Lung (tissue), 12 donors: ENCODE data around the gene ID1. TPM values are rescaled to one million over a fixed set of nuclear protein-coding genes. Genes with fewer than 3 reads are reported as not detected.

Experiments
- ATAC-seq: fragments of 200-7000 bp; cut with Tn5 transposase; one replicate; pipeline ENCODE4 v1.9.1; 2020; ENCODE audit warnings: moderate number of reproducible peaks; ENCODE audit not compliant: insufficient read depth, low FRiP score
- DNase-seq, 3 donors: peaks; one replicate each; pipeline ENCODE4 v3.0.0-alpha.2; 2013 to 2017
- H3K27ac ChIP-seq, 2 donors: one replicate each; pipeline ENCODE4 v1.5.1; 2013; ENCODE audit warnings: mild to moderate bottlenecking in 2 of 2, moderate library complexity in 2 of 2, control low read depth in 1 of 2, inconsistent platforms in 1 of 2, low read depth in 1 of 2, low read length in 1 of 2
- H3K27me3 ChIP-seq, 3 donors: one replicate each; pipeline ENCODE4 v1.5.1; 2013; ENCODE audit warnings: low read length in 2 of 3; ENCODE audit not compliant: control insufficient read depth in 3 of 3, insufficient read depth in 3 of 3
- H3K36me3 ChIP-seq, 4 donors: one replicate each; pipeline ENCODE4 v1.5.1; 2013; ENCODE audit warnings: low read length in 4 of 4, mild to moderate bottlenecking in 1 of 4, moderate library complexity in 1 of 4; ENCODE audit not compliant: control insufficient read depth in 4 of 4, insufficient read depth in 4 of 4
- H3K4me1 ChIP-seq, 5 donors: one replicate each; pipeline ENCODE4 v1.5.1; 2013; ENCODE audit warnings: low read length in 5 of 5, mild to moderate bottlenecking in 2 of 5, moderate library complexity in 1 of 5; ENCODE audit not compliant: control insufficient read depth in 5 of 5, insufficient read depth in 5 of 5
- H3K4me3 ChIP-seq: one replicate; pipeline ENCODE4 v1.5.1; 2013; ENCODE audit warnings: mild to moderate bottlenecking, control low read depth, moderate library complexity
- H3K9ac ChIP-seq, 2 donors: one replicate each; pipeline ENCODE4 v1.5.1; 2013; ENCODE audit warnings: low read length in 2 of 2, control low read depth in 1 of 2; ENCODE audit not compliant: insufficient read depth in 1 of 2
- H3K9me3 ChIP-seq, 4 donors: one replicate each; pipeline ENCODE4 v1.5.1; 2013; ENCODE audit warnings: low read length in 3 of 4, mild to moderate bottlenecking in 1 of 4, moderate library complexity in 1 of 4; ENCODE audit not compliant: control insufficient read depth in 4 of 4, insufficient read depth in 3 of 4
- CTCF ChIP-seq: IDR thresholded peaks from 2 replicates; pipeline ENCODE4 v1.5.1; 2012; ENCODE audit warnings: mild to moderate bottlenecking; ENCODE audit errors: control extremely low read depth, extremely low read depth
- WGBS, 2 donors: extraction: QIAGEN DNeasy Blood & Tissue Kit; methylation state at CpG; one replicate each; pipeline ENCODE4 v1.1.7; 2013; 5-methylcytosine and 5-hydroxymethylcytosine counted together
- polyA plus RNA-seq, 2 donors: library from polyadenylated mRNA; stranded (reverse); fragments of 200-250 nt; gene quantifications; one replicate each; pipeline ENCODE4 v1.2.1, GENCODE V29; 2013
- total RNA-seq, 2 donors: library from RNA; depleted of rRNA in 1 of 2; stranded (reverse); fragments of >200 nt in 1 of 2; gene quantifications; one replicate each; pipeline ENCODE4 v1.2.1, GENCODE V29; 2014 to 2021
- donor health status: control.
- donor health status: control.
- donor health status: Bipolar disorder and iron deficiency.
- donor health status: healthy.
- donor health status: DM: yes; HTN: yes; CAD: no.

ID1 gene
- total and polyA plus RNA-seq, 4 donors = 251 to 824 (median 344) TPM

- DNase-seq (peak; percentile 53 to 62 (median 57)), ATAC-seq (no peak)
- Histone ChIP-seq H3K4me1 (peaks cover 0 to 56% (median 12%) of the 10 kb centered on the region in 5 donors), H3K36me3 (peaks cover 0 to 8% (median 0%) of the 10 kb centered on the region in 4 donors), H3K9me3 (no peaks in the 10 kb centered on the region), H3K27me3 (no peaks in the 10 kb centered on the region), H3K9ac (peak overlapping the region; percentile 94 to 96), H3K4me3 (peak overlapping the region; percentile 94), H3K27ac (peak overlapping the region; percentile 86 to 99)
- 2 to 7% methylated on average over 37 to 39 of the region's 39 CpGs for WGBS, 2 donors
- TF ChIP-seq CTCF = no peak
Measured at GRCh38 chr20:31605902-31606803, 1.1 kb downstream of the ID1 start.

- ATAC-seq = no peak
- no peaks in the 10 kb centered on the region for H3K9me3 ChIP-seq
- no peak for TF ChIP-seq CTCF
- H3K4me3 ChIP-seq = peak overlapping the region; percentile 94
- H3K4me1 ChIP-seq = peaks cover 0 to 56% (median 15%) of the 10 kb centered on the region in 5 donors
- DNase-seq = peak; percentile 54 to 81 (median 66)
- H3K27ac ChIP-seq = peak overlapping the region; percentile 86 to 97
- H3K9ac ChIP-seq = peak overlapping the region; percentile 94 to 96
- no peaks in the 10 kb centered on the region for H3K27me3 ChIP-seq
- WGBS, 2 donors = 41 to 71% methylated on average over 8 of the region's 8 CpGs
- H3K36me3 ChIP-seq = peaks cover 0 to 8% (median 0%) of the 10 kb centered on the region in 4 donors
Measured at GRCh38 chr20:31606804-31607639, 1.9 kb downstream of the ID1 start.

GRCh38 chr20:31607640-31608250 lies 2.7 kb downstream of the ID1 start:
- ATAC-seq (no peak), DNase-seq (no peak)
- Histone ChIP-seq H3K27ac (peak overlapping the region; percentile 86 to 97), H3K4me1 (peaks cover 0 to 55% (median 15%) of the 10 kb centered on the region in 5 donors), H3K4me3 (peak overlapping the region; percentile 94), H3K9me3 (no peaks in the 10 kb centered on the region), H3K27me3 (no peaks in the 10 kb centered on the region), H3K9ac (peak overlapping the region in 1 of 2 donors; percentile 51), H3K36me3 (peaks cover 0 to 8% (median 0%) of the 10 kb centered on the region in 4 donors)
- TF ChIP-seq CTCF = no peak
- WGBS, 2 donors = 35 to 57% methylated on average over 9 of the region's 9 CpGs
